HEK293 (cell line): ENCODE measurements around the gene OAT.

Experiments
- EGR2 ChIP-seq: fragments of 450-650 bp; formaldehyde crosslinking; IDR thresholded peaks from 2 replicates; pipeline ENCODE4 v1.5.1; 2016; ENCODE audit warnings: low read depth, missing biosample characterization, missing genetic modification characterization
- FEZF1 ChIP-seq: fragments of 450-650 bp; formaldehyde crosslinking; IDR thresholded peaks from 2 replicates; pipeline ENCODE4 v1.5.1; 2016; ENCODE audit warnings: missing biosample characterization, missing genetic modification characterization
- HOXD13 ChIP-seq: sonication (generic); formaldehyde crosslinking; IDR thresholded peaks from 2 replicates; pipeline ENCODE4 v1.8.0; 2022; ENCODE audit warnings: missing genetic modification reagents, borderline replicate concordance
- KLF16 ChIP-seq: fragments of 450-650 bp; formaldehyde crosslinking; IDR thresholded peaks from 2 replicates; pipeline ENCODE4 v1.5.1; 2017; ENCODE audit warnings: missing biosample characterization, missing genetic modification characterization
- MZF1 ChIP-seq: fragments of 450-650 bp; formaldehyde crosslinking; IDR thresholded peaks from 2 replicates; pipeline ENCODE4 v1.5.1; 2017; ENCODE audit warnings: missing biosample characterization, missing genetic modification characterization, borderline replicate concordance
- RBAK ChIP-seq: fragments of 450-650 bp; formaldehyde crosslinking; IDR thresholded peaks from 2 replicates; pipeline ENCODE4 v1.5.1; 2016; ENCODE audit warnings: missing biosample characterization, missing genetic modification characterization
- REPIN1 ChIP-seq: fragments of 450-650 bp; formaldehyde crosslinking; IDR thresholded peaks from 2 replicates; pipeline ENCODE4 v1.5.1; 2017; ENCODE audit warnings: missing biosample characterization, missing genetic modification characterization, low read depth
- SALL2 ChIP-seq: fragments of 450-650 bp; formaldehyde crosslinking; IDR thresholded peaks from 2 replicates; pipeline ENCODE4 v1.5.0; 2017; ENCODE audit warnings: missing biosample characterization, mild to moderate bottlenecking, missing genetic modification characterization, borderline replicate concordance
- YY2 ChIP-seq: fragments of 450-650 bp; formaldehyde crosslinking; IDR thresholded peaks from 2 replicates; pipeline ENCODE4 v1.5.1; 2016; ENCODE audit warnings: missing biosample characterization, missing genetic modification characterization
- ZEB2 ChIP-seq: fragments of 450-650 bp; formaldehyde crosslinking; IDR thresholded peaks from 2 replicates; pipeline ENCODE4 v1.5.1; 2016; ENCODE audit warnings: missing biosample characterization, missing genetic modification characterization
- ZNF184 ChIP-seq: fragments of 450-650 bp; IDR thresholded peaks from 2 replicates; pipeline ENCODE4 v1.5.1; 2018; ENCODE audit warnings: missing biosample characterization, mild to moderate bottlenecking, missing genetic modification characterization
- ZNF302 ChIP-seq: fragments of 450-650 bp; formaldehyde crosslinking; IDR thresholded peaks from 2 replicates; pipeline ENCODE4 v1.5.1; 2016; ENCODE audit warnings: missing biosample characterization, missing genetic modification characterization, low read depth
- ZNF48 ChIP-seq: fragments of 450-650 bp; formaldehyde crosslinking; IDR thresholded peaks from 2 replicates; pipeline ENCODE4 v1.5.1; 2016; ENCODE audit warnings: missing biosample characterization, missing genetic modification characterization
- ZNF510 ChIP-seq: fragments of 450-650 bp; formaldehyde crosslinking; IDR thresholded peaks from 2 replicates; pipeline ENCODE4 v1.5.1; 2018; ENCODE audit warnings: mild to moderate bottlenecking, missing genetic modification characterization, missing biosample characterization; ENCODE audit not compliant: insufficient replicate concordance
- ZNF529 ChIP-seq: fragments of 450-650 bp; formaldehyde crosslinking; IDR thresholded peaks from 2 replicates; pipeline ENCODE4 v1.5.1; 2017; ENCODE audit warnings: missing genetic modification characterization, missing biosample characterization; ENCODE audit not compliant: insufficient replicate concordance
- ZNF544 ChIP-seq: fragments of 450-650 bp; formaldehyde crosslinking; IDR thresholded peaks from 2 replicates; pipeline ENCODE4 v1.5.0; 2017; ENCODE audit warnings: missing biosample characterization, missing genetic modification characterization
- ZNF600 ChIP-seq: fragments of 450-650 bp; formaldehyde crosslinking; IDR thresholded peaks from 2 replicates; pipeline ENCODE4 v1.5.1; 2016; ENCODE audit warnings: missing biosample characterization, missing genetic modification characterization
- ZNF624 ChIP-seq: fragments of 450-650 bp; formaldehyde crosslinking; IDR thresholded peaks from 2 replicates; pipeline ENCODE4 v1.5.1; 2017; ENCODE audit warnings: missing biosample characterization, missing genetic modification characterization
- ZNF768 ChIP-seq: fragments of 450-650 bp; formaldehyde crosslinking; IDR thresholded peaks from 2 replicates; pipeline ENCODE4 v1.5.1; 2018; ENCODE audit warnings: missing biosample characterization, mild to moderate bottlenecking, missing genetic modification characterization
- ZNF792 ChIP-seq: fragments of 450-650 bp; formaldehyde crosslinking; IDR thresholded peaks from 2 replicates; pipeline ENCODE4 v1.5.1; 2016; ENCODE audit warnings: missing biosample characterization, missing genetic modification characterization
- ZNF830 ChIP-seq: fragments of 450-650 bp; IDR thresholded peaks from 2 replicates; pipeline ENCODE4 v1.5.0; 2018; ENCODE audit warnings: missing biosample characterization, missing genetic modification characterization, low read depth, mild to moderate bottlenecking, moderate library complexity
- ZSCAN16 ChIP-seq: fragments of 450-650 bp; formaldehyde crosslinking; IDR thresholded peaks from 2 replicates; pipeline ENCODE4 v1.5.1; 2016; ENCODE audit warnings: missing biosample characterization, missing genetic modification characterization
- ZSCAN23 ChIP-seq: fragments of 450-650 bp; formaldehyde crosslinking; IDR thresholded peaks from 2 replicates; pipeline ENCODE4 v1.5.1; 2016; ENCODE audit warnings: missing biosample characterization, missing genetic modification characterization
- ZSCAN30 ChIP-seq: fragments of 450-650 bp; IDR thresholded peaks from 2 replicates; pipeline ENCODE4 v1.5.1; 2018; ENCODE audit warnings: missing biosample characterization, mild to moderate bottlenecking, missing genetic modification characterization, moderate library complexity
- TF ChIP-seq, protein P1 (sequence below): fragments of 450-650 bp; formaldehyde crosslinking; IDR thresholded peaks from 2 replicates; pipeline ENCODE4 v1.5.1; 2016; ENCODE audit warnings: missing biosample characterization, missing genetic modification characterization
- TF ChIP-seq, protein P2 (sequence below): fragments of 450-650 bp; IDR thresholded peaks from 2 replicates; pipeline ENCODE4 v1.5.1; 2018; ENCODE audit warnings: missing biosample characterization, mild to moderate bottlenecking, missing genetic modification characterization
- TF ChIP-seq, protein P3 (sequence below): fragments of 450-650 bp; formaldehyde crosslinking; IDR thresholded peaks from 2 replicates; pipeline ENCODE4 v1.5.1; 2016; ENCODE audit warnings: missing biosample characterization, missing genetic modification characterization
- TF ChIP-seq, protein P4 (sequence below): fragments of 450-650 bp; formaldehyde crosslinking; IDR thresholded peaks from 2 replicates; pipeline ENCODE4 v1.5.1; 2016; ENCODE audit warnings: missing biosample characterization, missing genetic modification characterization, borderline replicate concordance
- TF ChIP-seq, protein P5 (sequence below): fragments of 450-650 bp; formaldehyde crosslinking; IDR thresholded peaks from 2 replicates; pipeline ENCODE4 v1.5.1; 2016; ENCODE audit warnings: missing biosample characterization, missing genetic modification characterization
- TF ChIP-seq, protein P6 (sequence below): fragments of 450-650 bp; formaldehyde crosslinking; IDR thresholded peaks from 2 replicates; pipeline ENCODE4 v1.5.1; 2016; ENCODE audit warnings: missing biosample characterization, missing genetic modification characterization

Gene OAT

DNA sequence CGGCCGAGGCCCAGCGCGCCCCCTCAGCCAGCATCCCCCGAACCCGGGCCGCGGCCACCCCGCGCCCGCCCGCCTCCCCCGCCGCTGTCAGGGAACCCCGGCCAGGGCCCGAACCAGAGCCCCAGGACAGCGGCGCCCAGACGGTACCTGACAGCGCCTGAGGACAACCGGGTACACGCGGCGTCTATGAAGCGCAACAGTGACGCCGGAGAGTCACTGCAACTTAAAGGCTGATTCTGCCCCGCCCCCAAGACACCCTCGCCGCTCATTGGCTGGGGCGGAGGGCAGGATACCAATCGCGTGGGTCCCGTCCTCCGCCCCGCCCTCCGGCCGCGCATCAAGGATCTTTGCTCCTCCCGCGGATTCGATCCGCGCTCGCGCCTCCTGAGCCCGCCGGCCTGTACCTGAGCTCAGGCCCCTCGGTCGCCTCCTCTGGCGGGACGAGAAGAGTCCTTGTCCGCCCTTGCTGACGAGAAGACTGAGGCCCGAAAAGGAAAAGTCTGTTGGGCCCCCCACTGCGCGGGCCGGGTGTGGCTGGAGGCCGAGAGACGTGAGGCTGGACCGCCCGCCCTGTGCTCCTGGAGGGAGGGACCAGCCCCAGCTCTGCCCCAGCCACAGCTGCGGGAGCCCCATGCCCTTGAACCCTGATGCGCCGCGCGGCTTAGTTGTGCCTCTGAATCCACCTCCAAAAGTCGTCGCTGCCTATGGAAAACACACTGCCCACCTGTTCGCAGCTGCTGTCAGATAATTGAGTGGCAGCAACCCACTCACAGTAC, at the start of gene OAT (continued):
- TF ChIP-seq ZNF544 (tag by site-specific recombination), result no peak
- no peak for TF ChIP-seq FEZF1 (tag by site-specific recombination)
- no peak for TF ChIP-seq ZNF529
- TF ChIP-seq, protein P1, sequence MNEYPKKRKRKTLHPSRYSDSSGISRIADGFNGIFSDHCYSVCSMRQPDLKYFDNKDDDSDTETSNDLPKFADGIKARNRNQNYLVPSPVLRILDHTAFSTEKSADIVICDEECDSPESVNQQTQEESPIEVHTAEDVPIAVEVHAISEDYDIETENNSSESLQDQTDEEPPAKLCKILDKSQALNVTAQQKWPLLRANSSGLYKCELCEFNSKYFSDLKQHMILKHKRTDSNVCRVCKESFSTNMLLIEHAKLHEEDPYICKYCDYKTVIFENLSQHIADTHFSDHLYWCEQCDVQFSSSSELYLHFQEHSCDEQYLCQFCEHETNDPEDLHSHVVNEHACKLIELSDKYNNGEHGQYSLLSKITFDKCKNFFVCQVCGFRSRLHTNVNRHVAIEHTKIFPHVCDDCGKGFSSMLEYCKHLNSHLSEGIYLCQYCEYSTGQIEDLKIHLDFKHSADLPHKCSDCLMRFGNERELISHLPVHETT, result no peak; the same call in 1 of the 2 replicates
- TF ChIP-seq ZSCAN30 (tag by site-specific recombination), result peak; percentile 8; the same call in 1 of the 2 replicates
- TF ChIP-seq ZNF302 (tag by site-specific recombination), result no peak
- TF ChIP-seq, protein P2, sequence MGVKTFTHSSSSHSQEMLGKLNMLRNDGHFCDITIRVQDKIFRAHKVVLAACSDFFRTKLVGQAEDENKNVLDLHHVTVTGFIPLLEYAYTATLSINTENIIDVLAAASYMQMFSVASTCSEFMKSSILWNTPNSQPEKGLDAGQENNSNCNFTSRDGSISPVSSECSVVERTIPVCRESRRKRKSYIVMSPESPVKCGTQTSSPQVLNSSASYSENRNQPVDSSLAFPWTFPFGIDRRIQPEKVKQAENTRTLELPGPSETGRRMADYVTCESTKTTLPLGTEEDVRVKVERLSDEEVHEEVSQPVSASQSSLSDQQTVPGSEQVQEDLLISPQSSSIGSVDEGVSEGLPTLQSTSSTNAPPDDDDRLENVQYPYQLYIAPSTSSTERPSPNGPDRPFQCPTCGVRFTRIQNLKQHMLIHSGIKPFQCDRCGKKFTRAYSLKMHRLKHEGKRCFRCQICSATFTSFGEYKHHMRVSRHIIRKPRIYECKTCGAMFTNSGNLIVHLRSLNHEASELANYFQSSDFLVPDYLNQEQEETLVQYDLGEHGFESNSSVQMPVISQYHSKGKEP (tag by site-specific recombination), result peak; percentile 32; the same call in 1 of the 2 replicates
- no peak for TF ChIP-seq ZNF830 (tag by site-specific recombination)
- no peak for TF ChIP-seq RBAK
- TF ChIP-seq KLF16 (tag by site-specific recombination), result no peak
- peak; percentile 81 for TF ChIP-seq ZNF600 (tag by site-specific recombination)
- 0 out of 2 replicates have a peak, but pooled peaks have one; percentile 31 for TF ChIP-seq ZNF768 (tag by site-specific recombination)
- TF ChIP-seq SALL2 (tag by site-specific recombination), result no peak
- peak; percentile 40; the same call in 1 of the 2 replicates for TF ChIP-seq ZNF792 (tag by site-specific recombination)
- TF ChIP-seq, protein P3, sequence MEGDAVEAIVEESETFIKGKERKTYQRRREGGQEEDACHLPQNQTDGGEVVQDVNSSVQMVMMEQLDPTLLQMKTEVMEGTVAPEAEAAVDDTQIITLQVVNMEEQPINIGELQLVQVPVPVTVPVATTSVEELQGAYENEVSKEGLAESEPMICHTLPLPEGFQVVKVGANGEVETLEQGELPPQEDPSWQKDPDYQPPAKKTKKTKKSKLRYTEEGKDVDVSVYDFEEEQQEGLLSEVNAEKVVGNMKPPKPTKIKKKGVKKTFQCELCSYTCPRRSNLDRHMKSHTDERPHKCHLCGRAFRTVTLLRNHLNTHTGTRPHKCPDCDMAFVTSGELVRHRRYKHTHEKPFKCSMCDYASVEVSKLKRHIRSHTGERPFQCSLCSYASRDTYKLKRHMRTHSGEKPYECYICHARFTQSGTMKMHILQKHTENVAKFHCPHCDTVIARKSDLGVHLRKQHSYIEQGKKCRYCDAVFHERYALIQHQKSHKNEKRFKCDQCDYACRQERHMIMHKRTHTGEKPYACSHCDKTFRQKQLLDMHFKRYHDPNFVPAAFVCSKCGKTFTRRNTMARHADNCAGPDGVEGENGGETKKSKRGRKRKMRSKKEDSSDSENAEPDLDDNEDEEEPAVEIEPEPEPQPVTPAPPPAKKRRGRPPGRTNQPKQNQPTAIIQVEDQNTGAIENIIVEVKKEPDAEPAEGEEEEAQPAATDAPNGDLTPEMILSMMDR (tag by site-specific recombination), result peak; percentile 66; the same call in 1 of the 2 replicates
- TF ChIP-seq YY2 (tag by site-specific recombination), result no peak
- TF ChIP-seq REPIN1 (tag by site-specific recombination), result no peak
- peak; percentile 96 for TF ChIP-seq ZEB2 (tag by site-specific recombination)
- TF ChIP-seq ZNF48 (tag by site-specific recombination), result no peak
- no peak for TF ChIP-seq ZSCAN23 (tag by site-specific recombination)
- TF ChIP-seq, protein P4, sequence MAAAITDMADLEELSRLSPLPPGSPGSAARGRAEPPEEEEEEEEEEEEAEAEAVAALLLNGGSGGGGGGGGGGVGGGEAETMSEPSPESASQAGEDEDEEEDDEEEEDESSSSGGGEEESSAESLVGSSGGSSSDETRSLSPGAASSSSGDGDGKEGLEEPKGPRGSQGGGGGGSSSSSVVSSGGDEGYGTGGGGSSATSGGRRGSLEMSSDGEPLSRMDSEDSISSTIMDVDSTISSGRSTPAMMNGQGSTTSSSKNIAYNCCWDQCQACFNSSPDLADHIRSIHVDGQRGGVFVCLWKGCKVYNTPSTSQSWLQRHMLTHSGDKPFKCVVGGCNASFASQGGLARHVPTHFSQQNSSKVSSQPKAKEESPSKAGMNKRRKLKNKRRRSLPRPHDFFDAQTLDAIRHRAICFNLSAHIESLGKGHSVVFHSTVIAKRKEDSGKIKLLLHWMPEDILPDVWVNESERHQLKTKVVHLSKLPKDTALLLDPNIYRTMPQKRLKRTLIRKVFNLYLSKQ (tag by site-specific recombination), result no peak
- no peak for TF ChIP-seq HOXD13
- no peak for TF ChIP-seq ZSCAN16 (tag by site-specific recombination)
- TF ChIP-seq MZF1 (tag by site-specific recombination), result no peak
- no peak for TF ChIP-seq EGR2 (tag by site-specific recombination)
- TF ChIP-seq, protein P5, sequence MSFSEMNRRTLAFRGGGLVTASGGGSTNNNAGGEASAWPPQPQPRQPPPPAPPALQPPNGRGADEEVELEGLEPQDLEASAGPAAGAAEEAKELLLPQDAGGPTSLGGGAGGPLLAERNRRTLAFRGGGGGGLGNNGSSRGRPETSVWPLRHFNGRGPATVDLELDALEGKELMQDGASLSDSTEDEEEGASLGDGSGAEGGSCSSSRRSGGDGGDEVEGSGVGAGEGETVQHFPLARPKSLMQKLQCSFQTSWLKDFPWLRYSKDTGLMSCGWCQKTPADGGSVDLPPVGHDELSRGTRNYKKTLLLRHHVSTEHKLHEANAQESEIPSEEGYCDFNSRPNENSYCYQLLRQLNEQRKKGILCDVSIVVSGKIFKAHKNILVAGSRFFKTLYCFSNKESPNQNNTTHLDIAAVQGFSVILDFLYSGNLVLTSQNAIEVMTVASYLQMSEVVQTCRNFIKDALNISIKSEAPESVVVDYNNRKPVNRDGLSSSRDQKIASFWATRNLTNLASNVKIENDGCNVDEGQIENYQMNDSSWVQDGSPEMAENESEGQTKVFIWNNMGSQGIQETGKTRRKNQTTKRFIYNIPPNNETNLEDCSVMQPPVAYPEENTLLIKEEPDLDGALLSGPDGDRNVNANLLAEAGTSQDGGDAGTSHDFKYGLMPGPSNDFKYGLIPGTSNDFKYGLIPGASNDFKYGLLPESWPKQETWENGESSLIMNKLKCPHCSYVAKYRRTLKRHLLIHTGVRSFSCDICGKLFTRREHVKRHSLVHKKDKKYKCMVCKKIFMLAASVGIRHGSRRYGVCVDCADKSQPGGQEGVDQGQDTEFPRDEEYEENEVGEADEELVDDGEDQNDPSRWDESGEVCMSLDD (tag by site-specific recombination), result no peak
- TF ChIP-seq ZNF184 (tag by site-specific recombination), result no peak
- TF ChIP-seq, protein P6, sequence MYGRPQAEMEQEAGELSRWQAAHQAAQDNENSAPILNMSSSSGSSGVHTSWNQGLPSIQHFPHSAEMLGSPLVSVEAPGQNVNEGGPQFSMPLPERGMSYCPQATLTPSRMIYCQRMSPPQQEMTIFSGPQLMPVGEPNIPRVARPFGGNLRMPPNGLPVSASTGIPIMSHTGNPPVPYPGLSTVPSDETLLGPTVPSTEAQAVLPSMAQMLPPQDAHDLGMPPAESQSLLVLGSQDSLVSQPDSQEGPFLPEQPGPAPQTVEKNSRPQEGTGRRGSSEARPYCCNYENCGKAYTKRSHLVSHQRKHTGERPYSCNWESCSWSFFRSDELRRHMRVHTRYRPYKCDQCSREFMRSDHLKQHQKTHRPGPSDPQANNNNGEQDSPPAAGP (tag by site-specific recombination), result peak; percentile 79
- no peak for TF ChIP-seq ZNF510 (tag by site-specific recombination)
- no peak for TF ChIP-seq ZNF624 (tag by site-specific recombination)
